22Rv1 (cell line): ENCODE results near the gene SH3RF1.

ENCODE experiments used
- CTCF ChIP-seq: fragments of 450-650 bp; IDR thresholded peaks from 2 replicates; pipeline ENCODE4 v1.5.1; 2017; ENCODE audit warnings: mild to moderate bottlenecking
- ZFX ChIP-seq: fragments of 450-650 bp; IDR thresholded peaks from 2 replicates; pipeline ENCODE4 v1.6.1; 2017; ENCODE audit warnings: antibody characterized with exemption, borderline replicate concordance

GRCh38 chr4:169249214-169249973, 21.4 kb downstream of the SH3RF1 start:
- TF ChIP-seq CTCF (no peak), ZFX (no peak)
